GDM1 (cell line): ENCODE results near the gene ANO4.

Experiments
- DNase-seq: peaks from one replicate; lab custom pipeline; 2025; lab: John Stamatoyannopoulos, UW

The ANO4 gene

DNA sequence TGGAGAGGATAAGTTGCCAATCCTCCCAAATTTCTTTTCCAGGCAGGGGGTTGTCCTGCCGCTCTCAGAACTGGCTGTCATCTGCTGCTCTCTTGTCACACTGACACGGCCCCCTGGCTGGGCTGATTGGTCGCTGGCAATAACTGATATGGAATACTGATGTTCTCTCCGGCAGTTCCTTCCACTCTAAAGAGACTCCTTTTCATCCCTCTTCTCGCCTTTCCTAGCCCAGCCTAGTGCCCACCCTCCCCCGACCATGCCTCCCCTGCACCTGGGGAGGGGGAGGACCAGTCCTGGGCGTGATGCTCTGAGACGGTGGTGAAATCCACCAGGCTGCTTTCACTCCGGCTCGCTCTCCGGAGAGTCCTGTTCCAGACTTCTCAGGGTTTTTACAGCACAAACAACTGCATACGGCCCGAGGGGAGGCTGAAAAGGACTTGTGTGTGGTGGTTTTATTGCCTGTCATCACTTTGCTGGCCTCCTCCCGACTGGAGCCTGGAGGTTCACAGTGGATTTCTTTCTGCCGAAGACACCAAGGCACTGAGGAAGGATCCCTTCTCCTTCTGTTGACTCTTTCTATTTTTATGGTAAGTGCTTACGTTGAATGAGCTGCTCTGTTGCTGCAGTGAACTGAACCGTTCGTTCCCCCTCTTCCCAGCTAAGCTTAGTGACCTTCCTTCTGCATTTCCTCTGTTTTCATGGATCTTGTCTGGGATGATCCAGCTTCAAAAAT is at the start of gene ANO4:
ANO4 (plus strand) TSS at position 336 of the 733 bp plus-strand sequence. CDS start 107,010 bp downstream, outside the sequence.
- DNase-seq, result no peak

DNA sequence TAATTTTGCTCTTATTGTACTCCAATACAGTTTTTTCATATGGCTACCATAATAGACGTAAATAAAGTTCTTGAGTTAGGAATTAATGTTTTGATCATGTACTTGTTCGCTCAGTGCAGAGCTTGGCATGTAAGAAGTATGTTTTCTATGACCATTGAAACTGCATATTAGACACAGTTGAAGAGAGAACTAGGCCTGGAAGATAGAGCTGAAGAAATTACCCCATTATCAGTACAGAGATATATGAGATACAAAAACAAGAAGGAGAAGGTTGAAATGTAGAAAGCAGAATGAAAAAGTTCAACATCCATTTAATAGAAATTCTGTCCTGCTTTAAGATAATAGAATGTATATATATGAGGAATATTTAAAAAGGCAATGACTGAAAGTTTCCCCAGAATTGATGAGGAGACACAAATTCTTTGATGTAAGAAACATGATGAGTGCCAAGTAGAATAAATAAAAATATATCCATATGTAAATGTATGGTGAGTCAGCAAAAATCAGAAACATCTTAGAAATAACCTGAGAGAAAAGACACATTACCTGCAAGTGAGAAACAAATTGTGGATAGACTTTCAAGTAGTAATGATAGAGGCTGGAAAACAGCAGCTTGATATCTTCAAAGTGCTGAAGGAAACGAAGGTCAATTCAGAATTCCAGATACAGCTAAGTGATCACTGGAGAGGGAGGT is 49.1 kb upstream of the ANO4 start:
- no peak for DNase-seq

DNA sequence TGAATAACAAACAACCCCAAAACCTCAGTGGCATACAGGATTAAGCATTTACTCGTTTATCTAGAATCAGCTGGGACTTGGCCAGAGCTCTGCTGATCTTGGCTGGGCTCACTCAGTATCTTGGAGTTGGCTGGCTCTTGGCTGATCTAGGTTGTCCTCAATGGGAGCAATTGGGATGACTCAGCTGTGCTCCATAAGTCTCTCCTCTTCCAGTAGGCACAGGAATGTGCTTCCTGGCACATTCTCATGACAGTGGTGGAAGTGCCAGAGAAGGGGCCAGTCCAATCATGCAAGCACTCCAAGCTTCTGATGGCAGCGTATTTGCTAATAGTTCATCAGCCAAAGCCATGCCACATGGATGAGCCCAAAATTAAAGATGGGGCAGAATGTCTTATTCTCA is 41.7 kb upstream of the ANO4 start:
- DNase-seq, result no peak

DNA sequence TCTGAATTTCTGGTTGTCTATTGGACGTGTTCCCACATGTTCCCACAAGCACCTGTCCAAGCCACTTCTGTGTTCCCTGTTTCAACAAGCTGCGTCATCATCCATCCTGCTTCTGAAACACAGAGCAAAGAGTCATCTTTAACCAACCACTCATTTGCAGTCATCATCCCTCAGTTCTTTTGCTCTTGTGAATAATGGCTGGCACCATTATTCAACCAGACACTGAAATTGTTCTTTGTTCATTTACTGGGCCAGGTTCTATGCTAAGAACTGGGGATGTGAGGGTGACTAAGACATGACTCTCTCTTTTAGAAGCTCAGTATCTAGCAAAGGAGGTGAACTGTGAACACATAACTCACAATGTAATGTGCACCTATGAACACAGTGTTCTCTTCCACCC is 40.7 kb upstream of the ANO4 start:
- DNase-seq, result no peak

DNA sequence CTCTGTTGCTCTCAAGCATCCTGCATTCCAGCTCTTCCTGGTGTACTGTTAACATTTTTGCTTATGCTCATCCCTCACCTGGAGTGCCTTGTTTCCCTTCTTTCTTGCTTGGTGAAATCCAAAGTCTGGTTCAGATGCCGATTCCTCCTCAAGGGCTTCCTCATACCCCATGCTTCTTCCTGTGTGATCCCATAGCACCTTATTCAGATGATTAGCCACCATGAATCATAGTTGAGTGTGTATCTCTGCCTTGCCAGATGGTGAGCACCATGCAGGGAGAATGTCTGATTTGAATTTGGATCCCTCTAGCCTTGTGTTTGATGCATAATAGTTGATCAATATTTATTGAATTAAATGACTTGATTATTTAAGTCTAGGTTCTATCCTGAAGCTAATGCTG is 39.4 kb upstream of the ANO4 start:
- DNase-seq, result no peak

DNA sequence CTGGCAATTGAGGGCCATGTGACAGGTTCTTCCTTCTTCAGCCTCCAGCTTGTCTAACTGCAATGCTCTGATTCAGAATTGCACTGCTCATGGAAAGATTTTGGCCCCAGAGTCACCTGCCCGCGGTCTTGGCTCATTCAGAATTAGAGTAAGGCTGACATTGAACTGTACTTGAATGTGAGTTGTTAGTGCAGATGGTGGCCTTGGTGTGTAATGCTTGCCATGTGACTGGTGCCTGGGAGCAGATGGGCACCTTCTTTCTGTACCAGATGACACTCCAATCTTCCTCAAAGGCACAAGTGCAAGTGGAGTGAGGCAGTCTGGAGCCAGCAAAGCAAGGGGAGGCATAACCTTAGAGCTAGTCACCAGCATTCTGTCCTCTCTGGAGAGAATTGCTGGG is 36.5 kb upstream of the ANO4 start:
- no peak for DNase-seq

DNA sequence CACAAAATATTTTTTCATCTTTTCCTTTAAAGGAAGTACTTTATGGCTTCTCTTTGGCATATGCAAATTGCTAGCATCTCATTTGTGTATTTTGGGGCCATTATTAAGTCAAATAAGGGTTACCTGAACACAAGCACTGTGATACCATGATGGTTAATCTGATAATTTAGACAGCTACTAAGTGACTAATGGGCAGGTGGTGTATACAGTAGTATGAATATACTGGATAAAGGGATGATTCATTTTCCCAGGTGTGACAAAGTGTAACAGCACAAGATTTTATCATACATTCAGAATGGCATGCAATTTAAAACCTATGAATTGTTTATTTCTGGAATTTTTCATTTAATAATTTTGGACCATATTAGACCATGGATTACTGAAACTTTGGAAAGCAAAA is 27.2 kb upstream of the ANO4 start:
- no peak for DNase-seq

DNA sequence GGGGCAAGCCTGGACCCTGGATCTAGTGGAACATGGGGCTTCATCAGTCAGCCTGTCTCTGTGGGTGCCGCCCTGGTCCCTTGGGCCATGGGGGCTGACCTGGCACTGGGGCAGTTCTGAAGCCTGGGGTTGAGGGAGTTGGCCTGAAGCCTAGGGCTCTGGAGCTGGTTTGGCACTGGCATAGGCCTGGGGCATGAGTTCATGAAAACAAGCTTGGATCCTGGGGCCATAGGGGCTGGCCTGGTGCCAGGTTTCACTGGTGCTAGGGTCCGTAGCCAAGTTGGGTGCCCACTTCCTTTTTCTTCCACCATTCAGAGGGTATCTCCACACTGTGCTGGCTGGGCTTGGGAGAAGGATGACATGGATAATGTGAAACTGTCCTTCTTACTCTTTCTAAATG is 26.6 kb upstream of the ANO4 start:
- DNase-seq, result no peak

DNA sequence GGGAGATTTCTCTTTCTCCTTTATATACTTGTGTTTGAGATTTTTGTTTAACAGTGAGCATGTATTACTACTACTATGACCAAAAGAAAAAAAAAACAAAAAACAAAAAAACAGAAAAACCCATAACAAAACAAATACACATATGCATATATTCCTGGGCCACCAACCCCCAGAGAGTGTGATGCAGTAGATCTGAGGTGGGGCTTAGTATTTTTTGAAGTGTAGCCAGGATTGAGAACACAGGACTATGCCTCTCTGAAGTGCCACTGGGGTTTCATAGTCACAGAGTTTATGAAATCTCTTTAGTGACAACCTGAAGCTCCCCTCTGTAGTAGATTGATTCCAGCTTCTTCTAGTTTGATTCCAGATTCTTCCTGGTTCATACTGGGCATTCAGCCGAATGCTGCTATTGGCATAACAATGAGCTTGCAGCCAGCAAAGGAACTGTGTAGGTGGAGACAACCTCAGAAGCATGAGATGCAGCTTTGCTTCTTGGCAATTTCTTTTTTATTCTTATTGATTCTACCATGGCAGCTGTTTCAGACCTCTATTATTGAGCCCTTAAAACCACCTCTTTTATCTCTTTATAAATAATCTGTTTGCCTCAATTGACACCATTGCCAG is 15.5 kb upstream of the ANO4 start:
- no peak for DNase-seq

DNA sequence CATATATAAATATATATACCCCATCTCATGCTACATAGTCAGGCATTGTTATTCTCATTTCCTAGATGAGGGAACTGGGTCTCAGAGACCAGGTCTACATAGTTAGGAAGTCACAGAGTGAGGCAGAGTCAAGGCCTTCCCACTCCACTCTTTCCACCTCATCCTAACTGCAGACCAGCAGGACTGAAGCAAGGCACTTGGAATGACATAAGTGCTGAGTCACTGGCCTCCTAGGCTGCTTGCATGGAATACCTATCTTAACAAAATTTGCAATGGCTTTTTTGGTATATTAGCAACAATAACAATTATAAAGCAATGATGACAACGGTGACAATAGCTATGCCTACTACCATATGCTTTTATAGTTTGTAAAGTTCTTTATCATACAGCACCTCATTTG is 5.4 kb upstream of the ANO4 start:
- DNase-seq, result no peak

DNA sequence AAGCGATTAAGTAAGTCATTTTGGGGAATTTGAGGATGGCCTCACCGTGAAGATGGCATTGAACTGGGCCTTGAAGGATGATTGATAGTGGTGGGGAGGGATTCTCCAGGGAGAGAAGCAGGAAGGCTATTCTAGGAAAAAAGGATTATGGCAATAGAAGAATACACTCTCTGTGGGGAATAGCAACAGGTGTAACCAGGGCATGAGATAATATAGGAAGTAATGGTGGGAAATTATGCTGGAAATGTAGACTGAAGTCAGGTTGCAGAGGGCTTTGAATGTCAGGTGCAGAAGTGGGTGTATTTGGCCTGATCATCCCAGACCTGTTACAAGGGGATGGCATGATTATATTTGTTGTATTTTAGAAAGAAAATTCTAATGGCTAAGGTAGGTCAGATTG is 4.6 kb upstream of the ANO4 start:
- no peak for DNase-seq

DNA sequence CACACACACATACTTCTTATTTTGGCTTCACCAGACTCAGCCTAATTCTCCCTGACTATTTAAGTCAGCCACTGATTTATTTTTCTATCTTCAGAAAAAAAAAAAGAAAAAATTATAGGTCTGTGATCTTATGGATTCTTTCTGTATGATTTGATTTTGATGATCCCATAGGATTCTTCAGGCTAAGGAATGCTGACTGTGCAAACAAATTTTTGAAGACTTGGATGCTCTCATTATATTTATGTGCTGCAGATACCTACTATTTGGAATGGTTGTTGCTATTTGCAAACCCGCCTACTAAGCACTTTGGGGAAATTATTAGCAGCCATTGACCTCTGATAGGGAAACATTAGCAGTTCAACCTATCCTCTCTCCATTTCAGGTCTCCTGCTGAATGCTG is 4.0 kb upstream of the ANO4 start:
- no peak for DNase-seq

DNA sequence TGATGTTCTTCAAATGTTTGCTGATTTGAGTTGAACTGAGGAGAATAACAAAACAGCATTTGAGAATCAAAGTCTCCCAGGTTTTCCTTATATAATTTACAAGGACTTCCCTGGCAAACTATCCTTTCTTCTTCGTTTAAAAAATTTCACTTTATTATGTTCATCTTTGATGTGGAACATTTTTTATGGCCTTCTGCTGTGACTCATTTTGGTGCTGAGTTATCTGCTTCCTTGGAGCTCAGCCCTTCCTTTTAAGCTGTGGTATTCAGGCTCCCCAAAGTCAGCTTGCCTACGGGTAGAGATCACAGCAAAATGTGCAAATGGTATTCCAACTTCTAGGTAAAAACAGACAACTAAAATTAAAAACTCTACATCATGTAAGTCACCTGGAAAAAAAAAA is 1.4 kb upstream of the ANO4 start:
- no peak for DNase-seq

DNA sequence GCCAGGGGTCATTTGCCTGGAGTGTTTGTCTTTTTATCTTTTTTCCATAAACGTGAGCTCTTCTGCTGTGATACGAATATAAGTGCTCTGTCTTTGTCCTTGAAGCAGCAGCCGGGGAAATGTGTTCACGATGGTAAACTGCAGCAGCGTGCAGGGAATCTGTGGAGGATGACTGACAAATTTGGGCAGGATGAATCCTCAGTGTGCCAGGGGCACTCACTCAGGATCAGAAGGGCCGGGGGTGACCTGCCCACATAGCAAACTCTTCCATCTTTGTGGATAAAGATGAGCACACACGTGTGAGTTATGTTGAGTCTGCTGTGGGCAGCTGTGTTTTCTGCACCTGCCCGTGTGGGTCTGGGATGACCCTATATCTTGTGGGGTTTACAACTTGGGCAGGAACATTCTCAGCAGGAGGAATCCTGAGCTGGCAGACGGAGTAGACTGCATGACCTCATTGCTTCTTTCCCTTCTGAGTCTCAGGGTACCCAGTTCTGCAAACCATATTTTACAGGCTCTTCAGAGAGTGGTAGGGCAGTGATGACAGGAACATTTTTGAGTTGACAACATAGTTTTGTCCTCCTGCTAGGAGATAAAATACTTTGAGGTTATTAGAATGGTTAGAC is 711 bp downstream of the ANO4 start:
- no peak for DNase-seq

DNA sequence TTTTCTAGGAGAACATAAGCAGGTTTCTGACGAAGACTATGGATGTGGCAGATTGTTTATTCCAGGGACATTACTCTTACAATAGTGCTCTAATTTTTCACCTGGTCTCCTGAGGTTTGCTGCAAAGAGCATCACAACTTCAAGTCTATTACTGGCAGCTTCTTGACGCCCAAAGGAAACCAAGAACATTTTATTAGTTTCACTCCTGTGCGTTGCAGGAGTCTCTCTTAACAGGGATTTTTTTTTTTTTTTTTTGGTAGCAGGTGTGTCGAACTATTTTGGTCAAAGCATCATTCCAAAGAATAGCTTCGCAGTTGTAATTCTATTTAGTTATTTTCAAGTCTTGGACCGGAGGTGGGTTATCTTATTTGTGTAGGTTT is 1.2 kb downstream of the ANO4 start:
- no peak for DNase-seq

DNA sequence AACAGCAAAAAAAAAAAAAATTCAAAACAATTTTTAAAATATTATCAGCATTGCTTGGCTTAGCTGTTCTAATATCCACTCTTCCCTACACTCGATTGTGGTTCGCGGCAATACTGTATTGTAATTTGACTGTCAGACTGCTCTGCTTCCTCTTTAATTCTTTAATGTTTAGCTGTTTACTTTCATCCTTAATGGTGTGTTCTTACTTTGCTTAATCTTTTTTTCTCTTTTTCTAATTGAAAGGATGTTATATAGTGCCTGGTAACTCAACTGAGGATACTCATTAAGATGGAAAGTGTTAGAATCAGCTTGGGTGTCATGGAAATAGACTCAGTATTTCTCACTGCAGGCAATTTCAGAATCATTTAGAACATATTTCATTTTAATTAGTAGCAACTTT is 2.0 kb downstream of the ANO4 start:
- DNase-seq, result no peak

DNA sequence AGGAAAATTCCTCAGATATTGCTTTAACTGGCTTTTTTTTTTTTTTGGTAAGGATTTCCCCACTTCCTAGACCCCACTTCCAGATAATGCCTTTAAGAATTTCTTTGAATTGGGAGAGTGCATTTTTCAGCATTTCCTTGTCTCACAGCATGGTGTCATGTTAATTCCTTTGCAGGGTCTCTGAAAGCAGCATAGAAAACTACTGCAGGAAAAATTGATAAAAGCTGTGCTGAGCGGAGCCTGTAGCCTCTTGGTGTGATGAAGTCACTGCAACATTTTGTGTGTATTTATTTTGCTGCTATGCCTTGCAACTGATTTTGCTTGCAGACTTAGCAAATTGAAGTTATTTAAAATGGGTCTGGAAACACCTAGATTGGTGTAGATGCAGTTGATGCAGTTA is 2.7 kb downstream of the ANO4 start:
- DNase-seq, result no peak

DNA sequence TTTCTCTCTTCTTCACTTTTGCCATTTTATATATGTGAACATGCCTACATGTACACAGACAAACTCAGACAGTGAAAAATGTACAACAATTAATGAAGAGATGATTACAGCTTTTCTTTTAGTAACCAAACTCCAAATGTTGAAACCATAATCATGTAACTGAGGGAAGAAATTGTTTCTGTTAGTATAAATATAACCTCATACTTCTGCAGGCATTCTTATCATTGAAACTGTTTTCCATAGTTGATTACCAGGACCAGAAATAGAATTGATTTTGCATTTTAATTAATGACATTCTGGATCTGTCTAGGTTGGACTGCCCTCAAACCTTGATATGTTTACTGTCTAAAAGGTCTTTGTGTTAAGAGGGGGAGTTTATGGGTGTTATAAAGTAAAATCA is 3.2 kb downstream of the ANO4 start:
- no peak for DNase-seq

DNA sequence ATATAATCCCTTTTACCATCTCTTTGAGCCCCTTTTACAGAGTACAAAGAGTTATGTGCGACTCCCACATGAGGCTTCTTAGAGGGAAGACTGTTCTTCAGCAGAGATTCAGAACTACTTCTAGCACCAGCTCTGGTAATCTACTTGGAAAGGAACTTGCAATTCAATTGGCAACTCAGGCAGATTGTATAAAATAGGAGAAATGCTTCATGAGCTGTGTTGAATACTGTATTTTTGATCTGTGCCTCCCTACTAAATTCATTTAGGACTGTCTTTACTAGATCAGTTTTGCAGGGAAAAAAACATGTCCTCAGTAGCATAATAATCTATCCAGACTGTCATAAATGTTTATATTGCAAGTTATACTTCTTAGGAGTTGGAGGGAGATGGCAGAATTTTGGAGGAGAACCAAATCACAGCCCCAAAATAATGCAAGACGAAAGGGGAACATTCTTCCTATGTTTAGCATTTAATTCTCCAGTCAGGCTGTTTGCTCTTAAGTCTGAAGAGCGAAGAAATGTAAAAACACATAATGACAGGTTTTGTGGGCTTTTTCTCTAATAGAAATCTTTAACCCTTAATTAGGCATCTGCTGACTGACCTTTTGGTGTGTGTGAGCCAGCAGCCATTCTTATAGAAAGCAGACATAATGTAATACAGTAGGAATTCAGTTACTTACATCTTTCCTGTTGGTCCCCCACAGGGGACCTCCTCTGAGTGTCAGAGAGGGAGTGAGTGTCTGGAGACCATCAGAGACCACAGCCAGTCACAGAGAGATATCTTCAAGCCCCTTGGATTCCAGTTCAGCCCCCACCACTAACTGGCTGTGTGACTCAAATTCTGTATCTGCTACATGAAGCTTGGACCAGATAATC is 3.9 kb downstream of the ANO4 start:
- no peak for DNase-seq

DNA sequence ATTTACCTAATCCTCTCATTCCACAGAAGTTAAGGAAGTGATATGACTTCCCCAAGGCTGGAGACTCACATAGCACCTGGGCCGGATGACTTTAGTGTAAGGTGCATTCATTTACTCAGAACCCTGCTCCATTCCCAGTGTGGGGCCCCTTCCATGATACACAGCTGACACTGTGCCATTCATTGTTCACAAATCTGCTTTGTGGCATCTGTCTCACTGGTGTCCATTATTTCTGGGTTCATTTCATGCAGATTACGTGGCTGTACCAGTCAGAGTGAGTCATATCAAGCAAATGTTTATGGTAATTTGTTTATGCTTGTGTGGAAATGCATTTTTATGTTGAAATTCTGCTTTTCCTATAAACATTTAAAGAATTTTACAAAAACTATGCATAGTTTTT is 5.2 kb downstream of the ANO4 start:
- no peak for DNase-seq

DNA sequence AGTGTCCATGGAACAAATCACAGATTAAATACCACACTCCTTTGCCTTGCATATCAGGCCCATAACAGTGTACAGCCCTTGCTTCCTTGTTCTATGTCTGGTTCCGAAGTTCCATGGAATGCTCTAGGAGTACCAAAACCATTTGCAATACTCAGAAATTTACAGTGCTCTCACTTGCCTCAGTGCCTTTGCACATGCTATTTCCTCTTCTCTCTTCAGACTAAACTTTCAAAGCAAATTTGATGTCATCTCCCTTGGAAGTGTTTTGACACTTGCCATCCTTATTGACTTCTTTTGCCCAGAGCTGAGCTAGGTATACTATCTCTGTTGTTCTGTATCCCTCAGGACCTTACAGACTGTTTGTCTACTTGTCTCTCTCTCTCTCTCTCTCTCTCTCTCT is 6.1 kb downstream of the ANO4 start:
- no peak for DNase-seq

DNA sequence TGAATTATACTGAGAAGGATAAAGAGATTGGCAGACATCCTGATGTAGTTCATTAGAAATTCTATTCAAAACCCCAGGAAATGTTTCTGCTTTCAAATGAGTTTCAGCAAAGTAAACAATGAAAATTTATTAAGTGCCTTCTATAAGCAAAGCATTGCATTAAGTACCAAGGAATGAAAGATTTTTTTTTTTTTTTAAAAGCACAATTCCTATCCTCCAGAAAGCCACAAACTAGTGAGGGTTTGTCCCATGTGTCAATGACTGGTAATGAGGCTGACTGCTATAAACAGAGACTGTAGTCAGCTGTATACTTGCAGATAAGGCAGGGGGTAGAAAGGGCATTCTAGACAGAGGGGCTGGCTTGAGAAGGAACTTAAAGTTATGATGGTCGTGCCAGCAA is 6.7 kb downstream of the ANO4 start:
- DNase-seq, result no peak
